LNCaP clone FGC (cell line): ENCODE results near the gene NDRG2.

ENCODE experiments used
- DNase-seq: peaks from one replicate; pipeline ENCODE4 v3.0.0-alpha.2; 2011; ENCODE audit warnings: low read depth
- H3K4me3 ChIP-seq: 2 replicates; pipeline ENCODE4 v1.5.1; 2011; ENCODE audit warnings: mild to moderate bottlenecking, low read depth, low read length, control low read depth
- CTCF ChIP-seq: IDR thresholded peaks from 2 replicates; pipeline ENCODE4 v1.5.1; 2012; ENCODE audit warnings: mild to moderate bottlenecking; ENCODE audit not compliant: control insufficient read depth, insufficient read depth; ENCODE audit errors: extremely low read depth

The NDRG2 gene

GRCh38 chr14:21023817-21024584 lies 860 bp downstream of the NDRG2 start:
- H3K4me3 ChIP-seq: peak overlapping the region; percentile 84
- TF ChIP-seq CTCF: no peak
- DNase-seq: no peak

- no peak for TF ChIP-seq CTCF
- no peak overlapping the region for H3K4me3 ChIP-seq
- no peak for DNase-seq
These were observed 1.7 kb downstream of the NDRG2 start for GRCh38 chr14:21023174-21023573.

GRCh38 chr14:21022686-21023085 lies 2.2 kb downstream of the NDRG2 start:
- DNase-seq: no peak

GRCh38 chr14:21020977-21021545 lies 3.8 kb downstream of the NDRG2 start:
- no peak for DNase-seq
- no peak overlapping the region for H3K4me3 ChIP-seq
- no peak for TF ChIP-seq CTCF

More at GRCh38 chr14:21022686-21023085, 2.2 kb downstream of the NDRG2 start:
- TF ChIP-seq CTCF: no peak
- no peak overlapping the region for H3K4me3 ChIP-seq

- H3K4me3 ChIP-seq: no peak overlapping the region
- DNase-seq: no peak
- no peak for TF ChIP-seq CTCF
These were observed 5.5 kb downstream of the NDRG2 start for GRCh38 chr14:21019366-21019765.

- DNase-seq: no peak
- TF ChIP-seq CTCF: no peak
These were observed 6.1 kb downstream of the NDRG2 start for GRCh38 chr14:21018781-21019180.

More at GRCh38 chr14:21018781-21019180, 6.1 kb downstream of the NDRG2 start:
- no peak overlapping the region for H3K4me3 ChIP-seq
